ENCODE results near the gene USP3. TPM values are rescaled to one million over a fixed set of nuclear protein-coding genes. Genes with fewer than 3 reads are reported as not detected.

USP3 gene
- total and polyA plus RNA-seq, 10 of the 15 experiments (the other 5 are each of a cell fraction or from before 2014, with no cell fraction given) = 23.8 to 64.5 (median 50.3) TPM

DNA sequence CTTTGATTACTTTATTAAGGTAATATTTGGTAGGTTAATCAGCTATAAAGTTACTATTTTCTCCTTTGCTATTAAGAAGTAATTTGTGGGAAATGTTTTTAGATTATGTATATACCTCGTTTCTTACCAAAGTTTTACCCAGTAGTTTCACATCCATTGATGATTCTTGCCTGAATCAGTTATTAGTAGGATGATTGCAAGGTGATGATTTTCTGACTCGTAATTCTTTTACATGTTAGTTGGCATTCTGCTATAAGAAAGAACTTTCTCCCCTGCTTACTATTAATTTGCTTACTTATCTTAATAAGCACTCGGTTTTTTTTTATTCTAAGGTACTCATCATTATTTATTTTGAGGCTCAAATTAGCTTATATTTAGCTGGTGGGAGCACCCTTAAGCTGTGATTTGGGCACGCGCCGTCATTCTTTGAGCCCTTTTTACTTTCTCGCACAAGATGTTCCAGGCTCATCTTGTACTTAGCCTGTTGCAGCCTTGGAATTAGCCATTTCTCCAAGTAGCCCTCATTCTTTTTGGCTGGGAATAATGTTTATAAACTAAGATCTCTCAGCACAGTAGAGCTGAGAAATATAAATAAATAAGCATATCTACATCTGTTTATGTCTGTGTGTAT, 15.3 kb downstream of the USP3 start:
- intact Hi-C loops (cut with micrococcal nuclease; ENCODE audit: unreplicated experiment) (loop anchor here (10.0 kb wide), 1 partner anchor 75 kb away; the partner anchor contains the start of gene FBXL22), in situ Hi-C loops (cut with MboI) (no loop called here)
- ChIA-PET RAD21 (ENCODE audit: unreplicated experiment) (interaction anchor here (1.9 to 6.1 kb wide), 3 partner anchors 10 to 44 kb away, joined by 8 to 43 read pairs (median 12); no protein-coding TSS in a partner anchor), CTCF (interaction anchor here (0.6 to 3.3 kb wide), 6 partner anchors 10 to 742 kb away, joined by 3 to 17 read pairs (median 5); no protein-coding TSS in a partner anchor), SMC1A (ENCODE audit: uncharacterized antibody, unreplicated experiment) (interaction anchor here (1.2 to 10.2 kb wide), 9 partner anchors 9 to 45 kb away, joined by 3 to 122 read pairs (median 7); no protein-coding TSS in a partner anchor), POLR2A (interaction anchor here (0.7 to 4.9 kb wide), 6 partner anchors 9 to 526 kb away, joined by 3 to 20 read pairs (median 4); no protein-coding TSS in a partner anchor)
- 76% methylated on average over 7 of the region's 7 CpGs for WGBS (ENCODE audit: insufficient coverage, insufficient replicate concordance, low lambda C conversion rate, missing lambda C conversion rate)
- TF ChIP-seq KLF5 (IDR thresholded peaks at IDR 0.05; ENCODE audit: partially characterized antibody) (no peak), CREM (IDR thresholded peaks at IDR 0.05; ENCODE audit: low read depth) (no peak), SIN3A (IDR thresholded peaks at IDR 0.05; ENCODE audit: low read depth, low read length) (no peak), FOXK2 (IDR thresholded peaks at IDR 0.05) (no peak), ZBED1 (IDR thresholded peaks at IDR 0.05; ENCODE audit: borderline replicate concordance) (no peak), SUZ12 (IDR thresholded peaks at IDR 0.05; ENCODE audit: unreplicated experiment) (no peak), HDAC6 (IDR thresholded peaks at IDR 0.05; ENCODE audit: unreplicated experiment) (no peak), MTA3 (IDR thresholded peaks at IDR 0.05; ENCODE audit: borderline replicate concordance, low read length) (no peak), SRF (IDR thresholded peaks at IDR 0.05; ENCODE audit: low read depth in 2 of 2, low read length in 2 of 2) (no peak), CHD2 (IDR thresholded peaks at IDR 0.05; ENCODE audit: borderline replicate concordance, low read depth, low read length) (no peak), PBX3 (IDR thresholded peaks at IDR 0.05; ENCODE audit: insufficient replicate concordance, low read depth, low read length) (no peak), SUPT20H (IDR thresholded peaks at IDR 0.05; ENCODE audit: borderline replicate concordance, control insufficient read depth, low read depth, low read length) (no peak), USF2 (IDR thresholded peaks at IDR 0.05; ENCODE audit: borderline replicate concordance, low read depth, low read length) (no peak), ZNF622 (IDR thresholded peaks at IDR 0.05) (no peak), BMI1 (IDR thresholded peaks at IDR 0.05; ENCODE audit: borderline replicate concordance) (no peak)
- TF ChIP-seq, protein P1, sequence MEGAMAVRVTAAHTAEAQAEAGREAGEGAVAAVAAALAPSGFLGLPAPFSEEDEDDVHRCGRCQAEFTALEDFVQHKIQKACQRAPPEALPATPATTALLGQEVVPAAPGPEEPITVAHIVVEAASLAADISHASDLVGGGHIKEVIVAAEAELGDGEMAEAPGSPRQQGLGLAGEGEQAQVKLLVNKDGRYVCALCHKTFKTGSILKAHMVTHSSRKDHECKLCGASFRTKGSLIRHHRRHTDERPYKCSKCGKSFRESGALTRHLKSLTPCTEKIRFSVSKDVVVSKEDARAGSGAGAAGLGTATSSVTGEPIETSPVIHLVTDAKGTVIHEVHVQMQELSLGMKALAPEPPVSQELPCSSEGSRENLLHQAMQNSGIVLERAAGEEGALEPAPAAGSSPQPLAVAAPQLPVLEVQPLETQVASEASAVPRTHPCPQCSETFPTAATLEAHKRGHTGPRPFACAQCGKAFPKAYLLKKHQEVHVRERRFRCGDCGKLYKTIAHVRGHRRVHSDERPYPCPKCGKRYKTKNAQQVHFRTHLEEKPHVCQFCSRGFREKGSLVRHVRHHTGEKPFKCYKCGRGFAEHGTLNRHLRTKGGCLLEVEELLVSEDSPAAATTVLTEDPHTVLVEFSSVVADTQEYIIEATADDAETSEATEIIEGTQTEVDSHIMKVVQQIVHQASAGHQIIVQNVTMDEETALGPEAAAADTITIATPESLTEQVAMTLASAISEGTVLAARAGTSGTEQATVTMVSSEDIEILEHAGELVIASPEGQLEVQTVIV (IDR thresholded peaks at IDR 0.05; ENCODE audit: borderline replicate concordance, partially characterized antibody) = no peak
- TF ChIP-seq, protein P2, sequence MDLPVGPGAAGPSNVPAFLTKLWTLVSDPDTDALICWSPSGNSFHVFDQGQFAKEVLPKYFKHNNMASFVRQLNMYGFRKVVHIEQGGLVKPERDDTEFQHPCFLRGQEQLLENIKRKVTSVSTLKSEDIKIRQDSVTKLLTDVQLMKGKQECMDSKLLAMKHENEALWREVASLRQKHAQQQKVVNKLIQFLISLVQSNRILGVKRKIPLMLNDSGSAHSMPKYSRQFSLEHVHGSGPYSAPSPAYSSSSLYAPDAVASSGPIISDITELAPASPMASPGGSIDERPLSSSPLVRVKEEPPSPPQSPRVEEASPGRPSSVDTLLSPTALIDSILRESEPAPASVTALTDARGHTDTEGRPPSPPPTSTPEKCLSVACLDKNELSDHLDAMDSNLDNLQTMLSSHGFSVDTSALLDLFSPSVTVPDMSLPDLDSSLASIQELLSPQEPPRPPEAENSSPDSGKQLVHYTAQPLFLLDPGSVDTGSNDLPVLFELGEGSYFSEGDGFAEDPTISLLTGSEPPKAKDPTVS (IDR thresholded peaks at IDR 0.05; ENCODE audit: low read depth, low read length) = no peak
- no peak overlapping the region for H3K4me2 ChIP-seq (ENCODE audit: control insufficient read depth, insufficient read depth)
- DNase-seq (ENCODE audit: low read depth, low spot score) (no peak), ATAC-seq (no peak), FAIRE-seq (no peak)
- H3K27me3 ChIP-seq (replicated peaks in 1 of 2; ENCODE audit: control insufficient read depth in 2 of 2, insufficient read depth in 2 of 2, low read length in 1 of 2) = no peaks in the 10 kb centered on the region
- peaks cover 27% of the 10 kb centered on the region for H3K4me1 ChIP-seq (ENCODE audit: control insufficient read depth, insufficient read depth, low read length)
- no peaks in the 10 kb centered on the region; the same call in 1 of the 2 replicates for H4K20me1 ChIP-seq (ENCODE audit: control insufficient read depth, insufficient read depth)
- H2AFZ ChIP-seq (ENCODE audit: control insufficient read depth, low read depth, low read length) = no peak overlapping the region
- peaks cover 0 to 4% of the 10 kb centered on the region in 2 experiments; a peak in 2 of 4 replicates for H3K36me3 ChIP-seq (ENCODE audit: control insufficient read depth in 2 of 2, insufficient read depth in 2 of 2, low read length in 1 of 2)
- no peak overlapping the region for H3K27ac ChIP-seq (ENCODE audit: control insufficient read depth, insufficient read depth)
- BruUV-seq (replicated peaks) = no TSS peak
- H3K4me3 ChIP-seq = no peak overlapping the region
- peaks cover 98% of the 10 kb centered on the region for H3K79me2 ChIP-seq (ENCODE audit: control insufficient read depth, insufficient read depth, low read length)
- H3K9me3 ChIP-seq (replicated peaks; ENCODE audit: control insufficient read depth, insufficient read depth, low read length) = no peaks in the 10 kb centered on the region; the same call in 2 of the 3 replicates
- no peak overlapping the region for H3K9ac ChIP-seq (ENCODE audit: control insufficient read depth, insufficient read depth, low read length)
